BJ (cell line): ENCODE results near the gene POU2AF1. TPM values are rescaled to one million over a fixed set of nuclear protein-coding genes. Genes with fewer than 3 reads are reported as not detected.

Experiments
- CTCF ChIA-PET: fragments of 350-600 bp; formaldehyde crosslinking; extraction: SDS; loops from one replicate; lab custom pipeline; 2021; ENCODE audit warnings: antibody characterized with exemption, inconsistent platforms; lab: Yijun Ruan, JAX
- POLR2A ChIA-PET: fragments of 300-600 bp; sonication (Branson Sonifier 250); formaldehyde crosslinking; extraction: SDS; loops from one replicate; lab custom pipeline; 2021; ENCODE audit warnings: antibody characterized with exemption; lab: Charles Lee
- DNase-seq: peaks from one replicate; pipeline ENCODE4 v3.0.0-alpha.2; 2011; ENCODE audit warnings: low read depth
- H3K27me3 ChIP-seq: 2 replicates; pipeline ENCODE4 v1.6.0; 2011; ENCODE audit warnings: low read length; ENCODE audit not compliant: control insufficient read depth, insufficient read depth
- H3K36me3 ChIP-seq: 2 replicates; pipeline ENCODE4 v1.5.1; 2011; ENCODE audit warnings: low read length; ENCODE audit not compliant: control insufficient read depth, insufficient read depth
- H3K4me3 ChIP-seq: 2 replicates; pipeline ENCODE4 v1.5.1; 2011; ENCODE audit warnings: low read depth, mild to moderate bottlenecking, control low read depth, low read length
- CTCF ChIP-seq: IDR thresholded peaks from 2 replicates; pipeline ENCODE4 v1.5.1; 2011; ENCODE audit warnings: low read depth, mild to moderate bottlenecking, control low read depth, inconsistent platforms, low read length, moderate library complexity; ENCODE audit not compliant: insufficient read depth
- polyA plus RNA-seq: library from polyadenylated mRNA; depleted of rRNA; stranded (reverse); fragments of >200 nt; gene quantifications from 2 replicates; pipeline ENCODE4 v1.2.3, GENCODE V29; 2011

Gene POU2AF1
- polyA plus RNA-seq, 1 experiment, result not detected

DNA sequence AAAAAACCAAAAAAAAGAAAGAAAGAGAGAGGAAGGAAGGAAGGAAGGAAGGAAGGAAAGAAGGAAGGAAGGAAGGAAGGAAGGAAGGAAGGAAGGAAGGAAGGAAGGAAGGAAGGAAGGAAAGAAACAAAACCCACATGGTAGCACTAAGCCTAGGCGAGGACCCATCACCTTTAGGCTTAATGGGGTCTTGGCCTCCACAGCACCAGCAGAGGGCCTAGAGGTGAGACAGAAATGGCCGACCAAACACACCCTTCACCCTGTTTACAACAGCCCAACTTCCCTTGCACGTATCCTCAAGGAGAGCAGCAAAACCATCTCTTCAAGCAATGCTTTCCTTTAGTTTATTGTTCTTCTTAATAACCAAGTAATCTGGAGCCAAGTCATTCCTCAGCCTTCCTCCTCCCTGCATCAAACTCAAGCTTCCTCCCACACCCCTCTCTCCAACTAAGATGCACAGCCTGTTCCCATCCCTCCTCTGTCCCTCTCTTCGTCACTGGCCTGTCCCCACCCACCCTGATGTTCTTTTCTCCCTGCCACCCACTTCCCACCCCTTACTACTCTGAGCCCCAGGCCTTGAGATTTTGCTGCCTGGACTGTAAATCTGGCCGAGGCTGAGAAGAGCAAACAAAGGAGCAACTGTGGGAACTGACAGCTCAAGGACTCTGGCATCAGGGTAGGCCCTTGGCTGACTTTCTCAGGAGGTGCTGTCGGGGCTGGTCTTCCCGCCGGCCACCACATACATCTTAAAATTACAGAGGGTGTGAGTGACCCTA lies 26.0 kb downstream of the POU2AF1 start:
- no peaks in the 10 kb centered on the region for H3K36me3 ChIP-seq
- H3K27me3 ChIP-seq, result no peaks in the 10 kb centered on the region; the same call in 1 of the 2 replicates
- ChIA-PET CTCF (no interaction called here), POLR2A (no interaction called here)
- no peak overlapping the region for H3K4me3 ChIP-seq
- no peak for TF ChIP-seq CTCF
- no peak for DNase-seq

GRCh38 chr11:111352231-111352746 lies 26.8 kb downstream of the POU2AF1 start:
- no peak for TF ChIP-seq CTCF
- POLR2A ChIA-PET, result no interaction called here

DNA sequence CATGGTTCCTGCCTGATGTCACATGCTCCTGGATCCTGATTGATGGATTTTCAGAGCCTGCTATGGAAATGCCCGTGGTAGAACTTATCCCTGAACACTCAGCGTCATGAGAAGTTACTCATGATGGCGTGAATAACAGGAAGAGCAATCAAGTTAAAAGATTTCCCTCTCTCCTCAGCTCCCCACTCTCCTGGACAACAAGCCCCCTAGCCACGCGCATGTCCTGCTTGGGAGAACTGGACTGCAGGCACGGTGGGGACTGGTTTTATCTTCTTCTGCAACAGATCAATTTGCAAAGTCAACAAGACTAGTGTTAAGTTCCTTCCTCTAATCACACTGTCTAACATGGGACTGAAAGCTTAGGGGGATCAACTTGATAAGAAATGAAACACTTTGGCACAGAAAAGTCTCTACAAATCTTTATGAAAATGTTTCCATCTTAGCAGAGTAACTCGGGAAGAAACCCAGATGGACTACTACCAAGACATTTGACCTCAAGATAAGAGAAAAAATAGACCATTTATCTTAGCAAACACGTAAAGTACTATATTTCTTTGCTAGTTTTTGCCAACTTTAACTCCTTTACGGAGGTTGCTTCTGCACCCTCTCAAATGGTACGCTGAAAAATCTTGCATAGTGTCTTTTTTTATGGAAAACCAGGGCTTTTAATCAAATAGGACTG lies 27.6 kb downstream of the POU2AF1 start:
- Histone ChIP-seq H3K27me3 (no peaks in the 10 kb centered on the region; the same call in 1 of the 2 replicates), H3K4me3 (no peak overlapping the region), H3K36me3 (no peaks in the 10 kb centered on the region)
- TF ChIP-seq CTCF, result no peak
- ChIA-PET CTCF (interaction anchor here (0.7 kb wide), 1 partner anchor 739 kb away, joined by 3 read pairs; no protein-coding TSS in a partner anchor), POLR2A (no interaction called here)
- DNase-seq, result no peak

More at GRCh38 chr11:111352231-111352746, 26.8 kb downstream of the POU2AF1 start:
- no peaks in the 10 kb centered on the region; the same call in 1 of the 2 replicates for H3K27me3 ChIP-seq
- no peak for DNase-seq
- CTCF ChIA-PET, result no interaction called here
- H3K36me3 ChIP-seq, result no peaks in the 10 kb centered on the region
- no peak overlapping the region for H3K4me3 ChIP-seq

DNA sequence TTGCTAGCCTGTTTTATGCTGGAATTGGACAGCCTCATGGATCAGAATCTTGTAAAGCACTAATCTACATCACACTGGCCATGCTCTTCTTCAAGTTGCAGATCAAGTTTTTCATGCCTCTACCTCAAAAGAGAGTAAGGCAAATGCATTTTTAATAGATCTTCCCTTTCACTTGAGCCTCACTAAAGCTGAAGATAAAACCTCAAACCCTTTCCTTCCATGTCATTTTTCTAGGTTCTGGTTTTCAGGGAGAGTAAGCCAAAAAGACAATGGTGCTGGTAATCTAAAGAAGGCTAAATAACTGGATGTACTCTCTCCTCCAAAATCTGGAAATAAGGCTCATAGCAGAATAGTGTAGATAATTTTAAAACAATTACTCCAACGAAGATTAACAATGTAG lies 28.3 kb downstream of the POU2AF1 start:
- TF ChIP-seq CTCF, result no peak
- Histone ChIP-seq H3K27me3 (no peaks in the 10 kb centered on the region; the same call in 1 of the 2 replicates), H3K36me3 (no peaks in the 10 kb centered on the region), H3K4me3 (no peak overlapping the region)
- ChIA-PET POLR2A (no interaction called here), CTCF (no interaction called here)
- DNase-seq, result no peak

GRCh38 chr11:111349191-111349695 lies 29.8 kb downstream of the POU2AF1 start:
- Histone ChIP-seq H3K27me3 (no peaks in the 10 kb centered on the region; the same call in 1 of the 2 replicates), H3K4me3 (no peak overlapping the region), H3K36me3 (no peaks in the 10 kb centered on the region)
- ChIA-PET POLR2A (no interaction called here), CTCF (no interaction called here)
- no peak for DNase-seq
- no peak for TF ChIP-seq CTCF
